GM23248 (cell line): ENCODE measurements around the gene RPS5.

Source experiments
- EZH2 ChIP-seq: fragments of 200-600 bp; sonication (generic); IDR thresholded peaks from 2 replicates; pipeline ENCODE4 v1.6.1; 2018; ENCODE audit warnings: antibody characterized with exemption, mild to moderate bottlenecking; ENCODE audit not compliant: insufficient read depth, poor library complexity, severe bottlenecking
- EZH2phosphoT487 ChIP-seq: fragments of 200-600 bp; sonication (generic); IDR thresholded peaks from 2 replicates; pipeline ENCODE4 v1.6.1; 2018; ENCODE audit warnings: antibody characterized with exemption, moderate library complexity, mild to moderate bottlenecking, low read depth; ENCODE audit not compliant: insufficient read depth

- no peak for TF ChIP-seq EZH2phosphoT487
- TF ChIP-seq EZH2 = no peak
These were observed 8.3 kb downstream of the RPS5 start, which contains the start of gene RNF225 for GRCh38 chr19:58395220-58395978.
